HG02885 (cell line): ENCODE measurements around the gene ZNF804B.

Experiments
- ATAC-seq: cut with Tn5 transposase; IDR thresholded peaks from one replicate; pipeline ENCODE4 v1.9.1; 2021; ENCODE audit warnings: mild to moderate bottlenecking; ENCODE audit not compliant: unreplicated experiment, poor library complexity

The ZNF804B gene

GRCh38 chr7:88951826-88952225, 192.3 kb downstream of the ZNF804B start:
- no peak for ATAC-seq

- ATAC-seq: no peak
Observed at GRCh38 chr7:88964418-88964817, 204.9 kb downstream of the ZNF804B start.

GRCh38 chr7:88965371-88965770, 205.9 kb downstream of the ZNF804B start:
- no peak for ATAC-seq

GRCh38 chr7:88967432-88967831, 207.9 kb downstream of the ZNF804B start:
- ATAC-seq: no peak

- ATAC-seq: no peak
Observed at GRCh38 chr7:88969167-88969566, 209.7 kb downstream of the ZNF804B start.

GRCh38 chr7:88985295-88985694, 225.8 kb downstream of the ZNF804B start:
- ATAC-seq: no peak

- ATAC-seq: no peak
Observed at GRCh38 chr7:89001306-89001705, 241.8 kb downstream of the ZNF804B start.

GRCh38 chr7:89002981-89003956, 243.8 kb downstream of the ZNF804B start:
- ATAC-seq: peak; percentile 86

GRCh38 chr7:89012016-89012415, 252.5 kb downstream of the ZNF804B start:
- ATAC-seq: no peak

- no peak for ATAC-seq
Observed at GRCh38 chr7:89017695-89018094, 258.2 kb downstream of the ZNF804B start.

- no peak for ATAC-seq
Observed at GRCh38 chr7:89021741-89022140, 262.2 kb downstream of the ZNF804B start.

- no peak for ATAC-seq
Observed at GRCh38 chr7:89023206-89023605, 263.7 kb downstream of the ZNF804B start.

- no peak for ATAC-seq
Observed at GRCh38 chr7:89023877-89024276, 264.4 kb downstream of the ZNF804B start.

GRCh38 chr7:89027781-89028180, 268.3 kb downstream of the ZNF804B start:
- no peak for ATAC-seq

- no peak for ATAC-seq
Observed at GRCh38 chr7:89028319-89028718, 268.8 kb downstream of the ZNF804B start.

GRCh38 chr7:89029864-89030263, 270.4 kb downstream of the ZNF804B start:
- ATAC-seq: no peak

- ATAC-seq: no peak
Observed at GRCh38 chr7:89041240-89041639, 281.7 kb downstream of the ZNF804B start.

GRCh38 chr7:89042940-89043339, 283.4 kb downstream of the ZNF804B start:
- ATAC-seq: no peak

GRCh38 chr7:89049043-89049442, 289.5 kb downstream of the ZNF804B start:
- ATAC-seq: no peak

GRCh38 chr7:89053130-89053529, 293.6 kb downstream of the ZNF804B start:
- no peak for ATAC-seq

GRCh38 chr7:89054361-89054760, 294.9 kb downstream of the ZNF804B start:
- no peak for ATAC-seq

GRCh38 chr7:89060234-89060633, 300.7 kb downstream of the ZNF804B start:
- no peak for ATAC-seq
